GM12874 (cell line): ENCODE measurements around the gene SPATA2.

ENCODE experiments used
- CTCF ChIP-seq: IDR thresholded peaks from 2 replicates; pipeline ENCODE4 v1.5.1; 2011; ENCODE audit warnings: low read depth, mild to moderate bottlenecking, control low read depth, low read length, moderate library complexity; ENCODE audit not compliant: insufficient read depth

Gene SPATA2

GRCh38 chr20:49919009-49919408 is 3.7 kb upstream of the SPATA2 start:
- TF ChIP-seq CTCF: no peak

- TF ChIP-seq CTCF: no peak
Observed at GRCh38 chr20:49918446-49918845, 3.1 kb upstream of the SPATA2 start.

GRCh38 chr20:49916146-49917002 is 1.0 kb upstream of the SPATA2 start:
- no peak for TF ChIP-seq CTCF

- TF ChIP-seq CTCF: no peak
Observed at GRCh38 chr20:49915118-49915379, 280 bp downstream of the SPATA2 start.

GRCh38 chr20:49914310-49915117 is 815 bp downstream of the SPATA2 start:
- no peak for TF ChIP-seq CTCF

GRCh38 chr20:49913399-49914047 is 1.8 kb downstream of the SPATA2 start:
- no peak for TF ChIP-seq CTCF

GRCh38 chr20:49910340-49910706 is 5.0 kb downstream of the SPATA2 start:
- TF ChIP-seq CTCF: no peak
